Loucy (cell line): ENCODE measurements around the gene ZDHHC21.

Experiments used
- H2AFZ ChIP-seq: fragments of 200-600 bp; sonication (generic); 2 replicates; pipeline ENCODE4 v1.6.0; 2016; ENCODE audit warnings: antibody characterized with exemption, mild to moderate bottlenecking, low read length, moderate library complexity
- H3F3A ChIP-seq: fragments of 200-600 bp; 2 replicates; pipeline ENCODE4 v1.6.0; 2016; ENCODE audit warnings: antibody characterized with exemption, low read depth, mild to moderate bottlenecking
- H3K27me3 ChIP-seq: fragments of 200-600 bp; sonication (generic); 2 replicates; pipeline ENCODE4 v1.6.1; 2014; ENCODE audit warnings: low read length, mild to moderate bottlenecking; ENCODE audit not compliant: insufficient read depth, poor library complexity, severe bottlenecking
- H3K36me3 ChIP-seq: fragments of 200-600 bp; sonication (generic); 2 replicates; pipeline ENCODE4 v1.6.1; 2016; ENCODE audit warnings: low read length; ENCODE audit not compliant: insufficient read depth
- H3K4me1 ChIP-seq: fragments of 200-600 bp; sonication (generic); 2 replicates; pipeline ENCODE4 v1.5.1; 2014; ENCODE audit warnings: low read length, mild to moderate bottlenecking; ENCODE audit not compliant: insufficient read depth, poor library complexity, severe bottlenecking
- H3K4me2 ChIP-seq: fragments of 200-600 bp; sonication (generic); 2 replicates; pipeline ENCODE4 v1.6.0; 2014; ENCODE audit warnings: antibody characterized with exemption, low read length, low read depth, mild to moderate bottlenecking; ENCODE audit not compliant: poor library complexity, severe bottlenecking
- H3K4me3 ChIP-seq: fragments of 200-600 bp; sonication (generic); 2 replicates; pipeline ENCODE4 v1.5.1; 2014; ENCODE audit warnings: low read length, mild to moderate bottlenecking, mixed read lengths; ENCODE audit not compliant: poor library complexity, severe bottlenecking
- H3K79me2 ChIP-seq: fragments of 200-600 bp; sonication (generic); 2 replicates; pipeline ENCODE4 v1.6.1; 2014; ENCODE audit warnings: low read length; ENCODE audit not compliant: insufficient read depth
- H3K9ac ChIP-seq: fragments of 200-600 bp; sonication (generic); 2 replicates; pipeline ENCODE4 v1.6.0; 2014; ENCODE audit warnings: mild to moderate bottlenecking, low read depth, low read length, moderate library complexity; ENCODE audit not compliant: poor library complexity, severe bottlenecking
- H3K9me2 ChIP-seq: fragments of 200-600 bp; sonication (generic); replicated peaks from 2 replicates; pipeline ENCODE4 v1.6.1; 2016; ENCODE audit warnings: low read depth, low read length, mixed read lengths
- H3K9me3 ChIP-seq: fragments of 200-600 bp; sonication (generic); 2 replicates; pipeline ENCODE4 v1.6.1; 2014; ENCODE audit warnings: mild to moderate bottlenecking, antibody characterized with exemption, low read length, low read depth; ENCODE audit not compliant: insufficient read depth
- H4K20me1 ChIP-seq: fragments of 200-600 bp; sonication (generic); 2 replicates; pipeline ENCODE4 v1.6.0; 2014; ENCODE audit warnings: antibody characterized with exemption, low read length, mild to moderate bottlenecking; ENCODE audit not compliant: insufficient read depth, poor library complexity, severe bottlenecking
- CTCF ChIP-seq: fragments of 200-600 bp; sonication (generic); conservative IDR thresholded peaks from 2 replicates; pipeline ENCODE4 v1.5.1; 2014; ENCODE audit warnings: mild to moderate bottlenecking, antibody characterized with exemption, low read length
- EZH2phosphoT487 ChIP-seq: fragments of 200-600 bp; IDR thresholded peaks from 2 replicates; pipeline ENCODE4 v1.6.1; 2018; ENCODE audit warnings: antibody characterized with exemption, mild to moderate bottlenecking, moderate library complexity, borderline replicate concordance

ZDHHC21 gene

GRCh38 chr9:14608540-14608939 lies 84.7 kb downstream of the ZDHHC21 start:
- no peak overlapping the region for H3K9ac ChIP-seq
- no peaks in the 10 kb centered on the region for H3K36me3 ChIP-seq
- H3K4me3 ChIP-seq: no peak overlapping the region
- H2AFZ ChIP-seq: no peak overlapping the region
- H3K4me1 ChIP-seq: no peaks in the 10 kb centered on the region
- no peaks in the 10 kb centered on the region for H3K9me2 ChIP-seq
- TF ChIP-seq CTCF (no peak), EZH2phosphoT487 (no peak)
- H3K9me3 ChIP-seq: no peaks in the 10 kb centered on the region
- no peaks in the 10 kb centered on the region for H4K20me1 ChIP-seq
- H3F3A ChIP-seq: no peaks in the 10 kb centered on the region
- no peak overlapping the region for H3K4me2 ChIP-seq
- H3K79me2 ChIP-seq: no peaks in the 10 kb centered on the region
- H3K27me3 ChIP-seq: no peaks in the 10 kb centered on the region

GRCh38 chr9:14597171-14597799 lies 95.9 kb downstream of the ZDHHC21 start:
- no peaks in the 10 kb centered on the region for H3K79me2 ChIP-seq
- no peak overlapping the region for H3K4me2 ChIP-seq
- H3K4me3 ChIP-seq: no peak overlapping the region
- TF ChIP-seq CTCF (no peak), EZH2phosphoT487 (no peak)
- H3K27me3 ChIP-seq: no peaks in the 10 kb centered on the region
- no peak overlapping the region for H3K9ac ChIP-seq
- H2AFZ ChIP-seq: no peak overlapping the region
- H3K36me3 ChIP-seq: no peaks in the 10 kb centered on the region
- no peaks in the 10 kb centered on the region for H4K20me1 ChIP-seq
- H3F3A ChIP-seq: no peaks in the 10 kb centered on the region
- H3K4me1 ChIP-seq: no peaks in the 10 kb centered on the region
- no peaks in the 10 kb centered on the region for H3K9me3 ChIP-seq
- H3K9me2 ChIP-seq: no peaks in the 10 kb centered on the region

GRCh38 chr9:14593406-14593805 lies 99.8 kb downstream of the ZDHHC21 start:
- H3K27me3 ChIP-seq: no peaks in the 10 kb centered on the region
- no peaks in the 10 kb centered on the region for H3K79me2 ChIP-seq
- no peaks in the 10 kb centered on the region for H3F3A ChIP-seq
- no peaks in the 10 kb centered on the region for H3K9me3 ChIP-seq
- no peak overlapping the region for H3K4me2 ChIP-seq
- TF ChIP-seq EZH2phosphoT487 (no peak), CTCF (no peak)
- no peaks in the 10 kb centered on the region for H3K9me2 ChIP-seq
- no peaks in the 10 kb centered on the region for H3K36me3 ChIP-seq
- no peak overlapping the region for H3K4me3 ChIP-seq
- no peak overlapping the region for H2AFZ ChIP-seq
- H4K20me1 ChIP-seq: no peaks in the 10 kb centered on the region
- no peak overlapping the region for H3K9ac ChIP-seq
- no peaks in the 10 kb centered on the region for H3K4me1 ChIP-seq
